Subcutaneous adipose tissue (tissue), 4 donors: ENCODE results near the gene AP3B1. TPM values are rescaled to one million over a fixed set of nuclear protein-coding genes. Genes with fewer than 3 reads are reported as not detected.

Experiments
- CTCF ChIP-seq: fragments of 450-650 bp; IDR thresholded peaks from one replicate; pipeline ENCODE4 v1.5.1; 2016; ENCODE audit warnings: low read depth, mild to moderate bottlenecking, control low read depth, antibody characterized with exemption, moderate library complexity
- total RNA-seq, 4 donors: library from RNA; depleted of rRNA; stranded (reverse); fragments of >200 nt; gene quantifications; one replicate each; pipeline ENCODE4 v1.1.0, GENCODE V29; 2016

AP3B1 gene
- total RNA-seq, 4 donors from 2014 or later: 44.6 to 71.4 (median 47.8) TPM

- TF ChIP-seq CTCF: no peak
Measured at GRCh38 chr5:78003450-78003849, 291.0 kb downstream of the AP3B1 start.

- TF ChIP-seq CTCF: no peak
Measured at GRCh38 chr5:78002690-78003089, 291.8 kb downstream of the AP3B1 start.

GRCh38 chr5:78001197-78001596 lies 293.3 kb downstream of the AP3B1 start:
- TF ChIP-seq CTCF: no peak

- no peak for TF ChIP-seq CTCF
Measured at GRCh38 chr5:78000191-78000590, 294.3 kb downstream of the AP3B1 start.

- no peak for TF ChIP-seq CTCF
Measured at GRCh38 chr5:77999399-77999798, 295.1 kb downstream of the AP3B1 start.

GRCh38 chr5:77996943-77997342 lies 297.6 kb downstream of the AP3B1 start:
- TF ChIP-seq CTCF: no peak

- no peak for TF ChIP-seq CTCF
Measured at GRCh38 chr5:77995793-77996409, 298.6 kb downstream of the AP3B1 start.
